CD4-positive, CD25-positive, alpha-beta regulatory T cell (primary cell): Measurements from ENCODE around the gene HBEGF. TPM values are rescaled to one million over a fixed set of nuclear protein-coding genes. Genes with fewer than 3 reads are reported as not detected.

Experiments
- ATAC-seq, 2 donors: fragments of 150-1000 bp; cut with Tn5 transposase; one replicate each; pipeline ENCODE4 v1.10.0; 2021; ENCODE audit warnings: low read depth in 2 of 2, moderate number of reproducible peaks in 2 of 2, moderate library complexity in 1 of 2
- DNase-seq, 3 donors: peaks; one replicate each; pipeline versions ENCODE4 v3.0.0 to v3.0.0-alpha.2; 2012 to 2022; ENCODE audit warnings: mixed read lengths in 1 of 3
- H3K27ac ChIP-seq: one replicate; pipeline ENCODE4 v1.7.0; 2013; ENCODE audit warnings: mild to moderate bottlenecking, low read length; ENCODE audit not compliant: insufficient read depth, poor library complexity, severe bottlenecking
- H3K27me3 ChIP-seq: one replicate; pipeline ENCODE4 v1.7.0; 2013; ENCODE audit warnings: low read length; ENCODE audit not compliant: control insufficient read depth, insufficient read depth
- H3K36me3 ChIP-seq: one replicate; pipeline ENCODE4 v1.7.0; 2013; ENCODE audit warnings: mild to moderate bottlenecking, low read length, moderate library complexity; ENCODE audit not compliant: control insufficient read depth, insufficient read depth
- H3K4me1 ChIP-seq: 2 replicates; pipeline ENCODE4 v1.7.0; 2013; ENCODE audit warnings: mild to moderate bottlenecking, low read length; ENCODE audit not compliant: insufficient read depth, control insufficient read depth, poor library complexity, severe bottlenecking
- H3K4me3 ChIP-seq: one replicate; pipeline ENCODE4 v1.7.0; 2013; ENCODE audit warnings: low read depth, mild to moderate bottlenecking, low read length, moderate library complexity
- H3K9me3 ChIP-seq, 2 experiments: 1 replicate in 1 of 2; 2 replicates in 1 of 2; pipeline ENCODE4 v1.7.0; 2013; ENCODE audit warnings: low read length in 2 of 2, mild to moderate bottlenecking in 1 of 2, moderate library complexity in 1 of 2; ENCODE audit not compliant: control insufficient read depth in 2 of 2
- H3K27ac Mint-ChIP-seq, 3 donors: one replicate each; pipeline ENCODE4 v1.8.0; 2020 to 2022; ENCODE audit warnings: mild to moderate bottlenecking in 3 of 3, mixed read lengths in 3 of 3, moderate library complexity in 2 of 3
- H3K27me3 Mint-ChIP-seq: one replicate; pipeline ENCODE4 v1.8.0; 2022; ENCODE audit warnings: mild to moderate bottlenecking, mixed read lengths
- H3K36me3 Mint-ChIP-seq: one replicate; pipeline ENCODE4 v1.8.0; 2020; ENCODE audit warnings: mixed read lengths
- H3K4me1 Mint-ChIP-seq, 4 donors: one replicate each; pipeline ENCODE4 v1.8.0; 2020 to 2022; ENCODE audit warnings: mixed read lengths in 4 of 4, mild to moderate bottlenecking in 1 of 4
- H3K4me3 Mint-ChIP-seq, 4 donors: one replicate each; pipeline ENCODE4 v1.8.0; 2020 to 2022; ENCODE audit warnings: mild to moderate bottlenecking in 4 of 4, mixed read lengths in 4 of 4, moderate library complexity in 3 of 4
- H3K9me3 Mint-ChIP-seq, 7 donors: one replicate each; pipeline ENCODE4 v1.8.0; 2020 to 2022; ENCODE audit warnings: mixed read lengths in 7 of 7, mild to moderate bottlenecking in 3 of 7, moderate library complexity in 2 of 7
- polyA plus RNA-seq, 4 donors: library from polyadenylated mRNA; unstranded; fragments of 300-500 nt; fragmentation: Illumina TruSeq; gene quantifications; one replicate each; pipeline ENCODE4 v1.2.3, GENCODE V29; 2021
- total RNA-seq: library from RNA; stranded (reverse); gene quantifications from one replicate; pipeline ENCODE4 v1.2.3, GENCODE V29; 2022

Gene HBEGF
- total and polyA plus RNA-seq, 5 donors from 2014 or later, result 0.47 TPM; not detected in 4

GRCh38 chr5:140341591-140341990, 4.8 kb downstream of the HBEGF start:
- peak overlapping the region in 1 of 3 donors; percentile 81 for H3K27ac Mint-ChIP-seq

GRCh38 chr5:140340605-140341121, 5.7 kb downstream of the HBEGF start:
- Histone ChIP-seq H3K4me3 (no peak overlapping the region), H3K9me3 (no peaks in the 10 kb centered on the region), H3K36me3 (no peaks in the 10 kb centered on the region), H3K4me1 (peaks cover 17% of the 10 kb centered on the region), H3K27ac (no peak overlapping the region), H3K27me3 (no peaks in the 10 kb centered on the region)
- no peaks in the 10 kb centered on the region for H3K36me3 Mint-ChIP-seq
- H3K27ac Mint-ChIP-seq, result no peak overlapping the region
- H3K4me3 Mint-ChIP-seq, result no peak overlapping the region
- DNase-seq, result no peak
- no peak for ATAC-seq
- H3K4me1 Mint-ChIP-seq, result peaks cover 9 to 44% (median 18%) of the 10 kb centered on the region in 4 donors
- H3K9me3 Mint-ChIP-seq, result peaks cover 0 to 2% (median 0%) of the 10 kb centered on the region in 7 donors
- H3K27me3 Mint-ChIP-seq, result peaks cover 11% of the 10 kb centered on the region

More at GRCh38 chr5:140341591-140341990, 4.8 kb downstream of the HBEGF start:
- ATAC-seq (no peak), DNase-seq (no peak)
- Histone ChIP-seq H3K36me3 (no peaks in the 10 kb centered on the region), H3K4me3 (no peak overlapping the region), H3K4me1 (peaks cover 24% of the 10 kb centered on the region), H3K27ac (no peak overlapping the region), H3K27me3 (no peaks in the 10 kb centered on the region), H3K9me3 (no peaks in the 10 kb centered on the region)
- no peaks in the 10 kb centered on the region for H3K36me3 Mint-ChIP-seq
- H3K4me3 Mint-ChIP-seq, result no peak overlapping the region
- peaks cover 9 to 50% (median 18%) of the 10 kb centered on the region in 4 donors for H3K4me1 Mint-ChIP-seq
- peaks cover 0 to 2% (median 0%) of the 10 kb centered on the region in 7 donors for H3K9me3 Mint-ChIP-seq
- peaks cover 11% of the 10 kb centered on the region for H3K27me3 Mint-ChIP-seq

GRCh38 chr5:140339636-140340035, 6.8 kb downstream of the HBEGF start:
- no peak overlapping the region for H3K27ac ChIP-seq
- peaks cover 9 to 39% (median 15%) of the 10 kb centered on the region in 4 donors for H3K4me1 Mint-ChIP-seq
- H3K4me3 ChIP-seq, result no peak overlapping the region
- no peak for ATAC-seq
- H3K36me3 Mint-ChIP-seq, result no peaks in the 10 kb centered on the region
- H3K27me3 ChIP-seq, result no peaks in the 10 kb centered on the region
- H3K27ac Mint-ChIP-seq, result no peak overlapping the region
- no peak overlapping the region for H3K4me3 Mint-ChIP-seq
- peaks cover 5% of the 10 kb centered on the region for H3K27me3 Mint-ChIP-seq
- peaks cover 16% of the 10 kb centered on the region for H3K4me1 ChIP-seq
- no peaks in the 10 kb centered on the region for H3K9me3 Mint-ChIP-seq
- H3K36me3 ChIP-seq, result no peaks in the 10 kb centered on the region
- DNase-seq, result no peak
- no peaks in the 10 kb centered on the region for H3K9me3 ChIP-seq

GRCh38 chr5:140338908-140339307, 7.5 kb downstream of the HBEGF start:
- DNase-seq (no peak), ATAC-seq (no peak)
- H3K4me3 Mint-ChIP-seq, result no peak overlapping the region
- no peak overlapping the region for H3K27ac Mint-ChIP-seq
- Histone ChIP-seq H3K27ac (no peak overlapping the region), H3K4me3 (no peak overlapping the region), H3K9me3 (no peaks in the 10 kb centered on the region), H3K4me1 (peaks cover 16% of the 10 kb centered on the region), H3K27me3 (no peaks in the 10 kb centered on the region), H3K36me3 (no peaks in the 10 kb centered on the region)
- peaks cover 6 to 34% (median 13%) of the 10 kb centered on the region in 4 donors for H3K4me1 Mint-ChIP-seq
- no peaks in the 10 kb centered on the region for H3K27me3 Mint-ChIP-seq
- peaks cover under 1% of the 10 kb centered on the region for H3K36me3 Mint-ChIP-seq
- H3K9me3 Mint-ChIP-seq, result no peaks in the 10 kb centered on the region

GRCh38 chr5:140338336-140338735, 8.1 kb downstream of the HBEGF start:
- no peaks in the 10 kb centered on the region for H3K9me3 Mint-ChIP-seq
- H3K4me1 Mint-ChIP-seq, result peaks cover 6 to 29% (median 13%) of the 10 kb centered on the region in 4 donors

GRCh38 chr5:140337880-140338279, 8.5 kb downstream of the HBEGF start:
- Histone ChIP-seq H3K4me1 (peaks cover 11% of the 10 kb centered on the region), H3K4me3 (no peak overlapping the region), H3K27me3 (no peaks in the 10 kb centered on the region), H3K9me3 (no peaks in the 10 kb centered on the region), H3K27ac (no peak overlapping the region), H3K36me3 (no peaks in the 10 kb centered on the region)
- Mint-ChIP-seq H3K9me3 (no peaks in the 10 kb centered on the region), H3K27me3 (no peaks in the 10 kb centered on the region), H3K4me3 (no peak overlapping the region), H3K36me3 (peaks cover 4% of the 10 kb centered on the region), H3K27ac (no peak overlapping the region), H3K4me1 (peaks cover 4 to 24% (median 11%) of the 10 kb centered on the region in 4 donors)
- ATAC-seq (no peak), DNase-seq (no peak)

More at GRCh38 chr5:140338336-140338735, 8.1 kb downstream of the HBEGF start:
- H3K4me1 ChIP-seq, result peaks cover 16% of the 10 kb centered on the region
- no peak overlapping the region for H3K4me3 ChIP-seq
- H3K27me3 ChIP-seq, result no peaks in the 10 kb centered on the region
- H3K4me3 Mint-ChIP-seq, result no peak overlapping the region
- H3K27ac Mint-ChIP-seq, result peak overlapping the region in 1 of 3 donors; percentile 25
- no peaks in the 10 kb centered on the region for H3K9me3 ChIP-seq
- H3K27ac ChIP-seq, result no peak overlapping the region
- no peaks in the 10 kb centered on the region for H3K36me3 ChIP-seq
- H3K27me3 Mint-ChIP-seq, result no peaks in the 10 kb centered on the region
- DNase-seq, result no peak
- H3K36me3 Mint-ChIP-seq, result peaks cover 4% of the 10 kb centered on the region
- ATAC-seq, result no peak

GRCh38 chr5:140336388-140336787, 10.0 kb downstream of the HBEGF start:
- DNase-seq (no peak), ATAC-seq (no peak)
- Histone ChIP-seq H3K27ac (no peak overlapping the region), H3K9me3 (no peaks in the 10 kb centered on the region), H3K4me3 (no peak overlapping the region), H3K27me3 (no peaks in the 10 kb centered on the region), H3K36me3 (no peaks in the 10 kb centered on the region), H3K4me1 (no peaks in the 10 kb centered on the region)
- H3K27me3 Mint-ChIP-seq, result no peaks in the 10 kb centered on the region
- no peaks in the 10 kb centered on the region for H3K9me3 Mint-ChIP-seq
- H3K4me3 Mint-ChIP-seq, result no peak overlapping the region
- H3K4me1 Mint-ChIP-seq, result peaks cover 0 to 10% (median 3%) of the 10 kb centered on the region in 4 donors
- H3K27ac Mint-ChIP-seq, result peak overlapping the region in 1 of 3 donors; percentile 20
- H3K36me3 Mint-ChIP-seq, result peaks cover 9% of the 10 kb centered on the region

GRCh38 chr5:140331638-140332037, 14.8 kb downstream of the HBEGF start:
- Histone ChIP-seq H3K36me3 (no peaks in the 10 kb centered on the region), H3K4me1 (no peaks in the 10 kb centered on the region), H3K27me3 (no peaks in the 10 kb centered on the region), H3K27ac (no peak overlapping the region), H3K4me3 (no peak overlapping the region), H3K9me3 (no peaks in the 10 kb centered on the region)
- no peaks in the 10 kb centered on the region for H3K9me3 Mint-ChIP-seq
- DNase-seq, result no peak
- H3K27ac Mint-ChIP-seq, result no peak overlapping the region
- no peak overlapping the region for H3K4me3 Mint-ChIP-seq
- H3K4me1 Mint-ChIP-seq, result peaks cover 0 to 2% (median 0%) of the 10 kb centered on the region in 4 donors
- peaks cover 9% of the 10 kb centered on the region for H3K36me3 Mint-ChIP-seq
- no peak for ATAC-seq
- peaks cover 2% of the 10 kb centered on the region for H3K27me3 Mint-ChIP-seq
